H1 (cell line): Measurements from ENCODE around the gene ZFAND2B. TPM values are rescaled to one million over a fixed set of nuclear protein-coding genes. Genes with fewer than 3 reads are reported as not detected.

ENCODE experiments used
- CTCF ChIA-PET: fragments of 300-600 bp; sonication (Branson Sonifier 250); formaldehyde crosslinking; loops from one replicate; lab custom pipeline; 2021; ENCODE audit not compliant: partially characterized antibody; lab: Charles Lee
- POLR2A ChIA-PET: fragments of 300-600 bp; sonication (Branson Sonifier 250); formaldehyde crosslinking; loops from one replicate; lab custom pipeline; 2021; ENCODE audit warnings: inconsistent platforms; ENCODE audit not compliant: partially characterized antibody; lab: Charles Lee
- DNase-seq, 2 experiments: peaks; one replicate each; pipeline versions ENCODE4 v3.0.0 to v3.0.0-alpha.2; 2010 to 2022; ENCODE audit warnings: low spot score in 2 of 2, low read depth in 1 of 2, mixed read lengths in 1 of 2
- FAIRE-seq: peaks from 2 replicates; lab custom pipeline; 2011; peaks lifted over from hg19 to GRCh38; lab: Jason Lieb, UNC
- H2AFZ ChIP-seq: 2 replicates; pipeline ENCODE4 v1.8.1; 2012; ENCODE audit warnings: low read length, inconsistent platforms
- H2AK5ac ChIP-seq: 2 replicates; pipeline ENCODE4 v1.6.1; 2013; ENCODE audit warnings: low read depth, low read length
- H2BK120ac ChIP-seq: replicated peaks from 2 replicates; pipeline ENCODE3; 2013; ENCODE audit warnings: low read depth, low read length, inconsistent platforms
- H2BK12ac ChIP-seq: 2 replicates; pipeline ENCODE4 v1.6.1; 2013; ENCODE audit warnings: low read depth, low read length
- H2BK15ac ChIP-seq: 2 replicates; pipeline ENCODE4 v1.6.1; 2013; ENCODE audit warnings: low read length
- H2BK20ac ChIP-seq: 2 replicates; pipeline ENCODE4 v1.6.1; 2013; ENCODE audit warnings: low read length
- H2BK5ac ChIP-seq: 2 replicates; pipeline ENCODE4 v1.6.1; 2013; ENCODE audit warnings: low read depth, low read length
- H3K14ac ChIP-seq: 2 replicates; pipeline ENCODE4 v1.6.1; 2013; ENCODE audit warnings: inconsistent platforms; ENCODE audit not compliant: insufficient read length
- H3K18ac ChIP-seq: 2 replicates; pipeline ENCODE4 v1.6.1; 2013; ENCODE audit warnings: low read length; ENCODE audit errors: extremely low read depth
- H3K23ac ChIP-seq: 2 replicates; pipeline ENCODE4 v1.6.1; 2013; ENCODE audit warnings: inconsistent platforms; ENCODE audit not compliant: insufficient read length
- H3K23me2 ChIP-seq: 2 replicates; pipeline ENCODE4 v1.6.1; 2013; ENCODE audit warnings: low read depth, low read length
- H3K27ac ChIP-seq: 2 replicates; pipeline ENCODE4 v1.6.1; 2011; ENCODE audit warnings: low read depth, low read length, inconsistent platforms
- H3K27me3 ChIP-seq, 4 experiments: replicated peaks in 1 of 4; 1 replicate in 1 of 4; 2 replicates in 3 of 4; pipeline versions ENCODE4 v1.6.1 to v1.8.1; 2011 to 2013; ENCODE audit warnings: low read length in 3 of 4, mild to moderate bottlenecking in 3 of 4, inconsistent platforms in 2 of 4, mixed read lengths in 2 of 4, moderate library complexity in 1 of 4; ENCODE audit not compliant: control insufficient read depth in 3 of 4, insufficient read depth in 3 of 4; ENCODE audit errors: extremely low read depth in 1 of 4
- H3K36me3 ChIP-seq, 4 experiments: 2 replicates each; pipeline versions ENCODE4 v1.6.1 to v1.8.1; 2011 to 2013; ENCODE audit warnings: mild to moderate bottlenecking in 4 of 4, low read length in 3 of 4, moderate library complexity in 2 of 4, control low read depth in 1 of 4, inconsistent platforms in 1 of 4; ENCODE audit not compliant: insufficient read depth in 4 of 4, control insufficient read depth in 2 of 4
- H3K4ac ChIP-seq: replicated peaks from 2 replicates; pipeline ENCODE3; 2013; ENCODE audit warnings: low read length, low read depth, mixed read lengths, inconsistent platforms; ENCODE audit not compliant: insufficient read length
- H3K4me1 ChIP-seq, 4 experiments: replicated peaks in 1 of 4; 1 replicate in 1 of 4; 2 replicates in 3 of 4; pipeline versions ENCODE4 v1.6.1 to v1.8.1; 2011 to 2013; ENCODE audit warnings: low read length in 3 of 4, inconsistent platforms in 2 of 4, mixed read lengths in 1 of 4; ENCODE audit not compliant: insufficient read depth in 4 of 4, control insufficient read depth in 3 of 4
- H3K4me2 ChIP-seq, 2 experiments: 2 replicates each; pipeline versions ENCODE4 v1.6.1 to v1.8.1; 2011 to 2013; ENCODE audit warnings: low read depth in 2 of 2, low read length in 2 of 2, control low read depth in 1 of 2, inconsistent platforms in 1 of 2, mild to moderate bottlenecking in 1 of 2; ENCODE audit not compliant: insufficient read depth in 1 of 2
- H3K4me3 ChIP-seq, 4 experiments: fragments of 200-600, 300-600 bp in 1 of 4; sonication (generic), shearing (Covaris generic), sonication (Bioruptor Twin) in 1 of 4; 2 replicates each; pipeline versions ENCODE4 v1.5.1 to v1.8.1; 2011 to 2016; ENCODE audit warnings: low read length in 4 of 4, low read depth in 3 of 4, control low read depth in 2 of 4, inconsistent platforms in 2 of 4, mild to moderate bottlenecking in 2 of 4, mixed read lengths in 1 of 4, moderate library complexity in 1 of 4; ENCODE audit not compliant: insufficient read depth in 2 of 4; ENCODE audit errors: extremely low read depth in 1 of 4
- H3K56ac ChIP-seq: replicated peaks from 2 replicates; pipeline ENCODE3; 2013; ENCODE audit warnings: low read depth, mild to moderate bottlenecking, mixed read lengths, low read length, inconsistent platforms; ENCODE audit not compliant: insufficient read length
- H3K79me1 ChIP-seq: 2 replicates; pipeline ENCODE4 v1.6.1; 2013; ENCODE audit warnings: low read depth, low read length, control low read depth
- H3K79me2 ChIP-seq, 2 experiments: 2 replicates each; pipeline versions ENCODE4 v1.6.1 to v1.8.1; 2012 to 2013; ENCODE audit warnings: low read length in 2 of 2, mild to moderate bottlenecking in 2 of 2, inconsistent platforms in 1 of 2; ENCODE audit not compliant: insufficient read depth in 2 of 2, control insufficient read depth in 1 of 2
- H3K9ac ChIP-seq, 4 experiments: replicated peaks in 1 of 4; 1 replicate in 1 of 4; 2 replicates in 3 of 4; pipeline versions ENCODE4 v1.6.1 to v1.8.1; 2011 to 2013; ENCODE audit warnings: low read depth in 3 of 4, low read length in 3 of 4, control low read depth in 2 of 4, mild to moderate bottlenecking in 2 of 4, moderate library complexity in 2 of 4, inconsistent platforms in 1 of 4; ENCODE audit errors: extremely low read depth in 1 of 4
- H3K9me3 ChIP-seq, 2 experiments: 2 replicates each; pipeline versions ENCODE4 v1.6.1 to v1.8.1; 2012 to 2013; ENCODE audit warnings: mild to moderate bottlenecking in 2 of 2, moderate library complexity in 2 of 2, control low read depth in 1 of 2, inconsistent platforms in 1 of 2, low read depth in 1 of 2, low read length in 1 of 2, mixed read lengths in 1 of 2; ENCODE audit not compliant: insufficient read depth in 2 of 2
- H4K20me1 ChIP-seq, 2 experiments: replicated peaks in 1 of 2; 2 replicates each; pipeline versions ENCODE3 to v1.8.1; 2011 to 2013; ENCODE audit warnings: inconsistent platforms in 2 of 2, low read length in 2 of 2, mild to moderate bottlenecking in 1 of 2; ENCODE audit not compliant: insufficient read depth in 2 of 2, control insufficient read depth in 1 of 2
- H4K5ac ChIP-seq: 2 replicates; pipeline ENCODE4 v1.6.1; 2013; ENCODE audit warnings: low read length, low read depth, mixed read lengths, inconsistent platforms; ENCODE audit not compliant: insufficient read length
- H4K8ac ChIP-seq: 2 replicates; pipeline ENCODE4 v1.8.0; 2013; ENCODE audit warnings: mild to moderate bottlenecking, moderate library complexity, low read length, inconsistent platforms; ENCODE audit not compliant: insufficient read depth; ENCODE audit errors: extremely low read depth
- H4K91ac ChIP-seq: replicated peaks from 2 replicates; pipeline ENCODE3; 2013; ENCODE audit warnings: low read length, mixed read lengths, inconsistent platforms; ENCODE audit not compliant: insufficient read length
- EP300 ChIP-seq, 2 experiments: IDR thresholded peaks; 1 replicate in 1 of 2; 2 replicates in 1 of 2; pipeline ENCODE4 v1.6.1; 2011 to 2012; ENCODE audit warnings: low read depth in 2 of 2, low read length in 2 of 2, mild to moderate bottlenecking in 2 of 2, borderline replicate concordance in 1 of 2, inconsistent platforms in 1 of 2, moderate library complexity in 1 of 2
- SP2 ChIP-seq: IDR thresholded peaks from 2 replicates; pipeline ENCODE4 v1.6.1; 2012; ENCODE audit warnings: mild to moderate bottlenecking, low read length, inconsistent platforms
- WGBS, 2 experiments: shearing (Covaris generic) in 1 of 2; methylation state at CpG; one replicate each; pipeline versions ENCODE4 v1.1.6 to v1.1.7; 2013 to 2015; ENCODE audit warnings: low lambda C conversion rate in 2 of 2, mixed read lengths in 2 of 2, inconsistent platforms in 1 of 2, low coverage in 1 of 2, missing lambda C conversion rate in 1 of 2; ENCODE audit not compliant: insufficient replicate concordance in 2 of 2, insufficient coverage in 1 of 2, insufficient read length in 1 of 2; ENCODE audit errors: extremely low coverage in 1 of 2, missing lambda C conversion rate in 1 of 2; 5-methylcytosine and 5-hydroxymethylcytosine counted together
- polyA plus RNA-seq, 7 experiments: library from polyadenylated mRNA; depleted of rRNA in 3 of 7; stranded (reverse) in 5 of 7; unstranded in 2 of 7; fragments of >200 nt in 5 of 7; fragments of 200-250 nt in 2 of 7; gene quantifications; 1 replicate in 5 of 7; 2 replicates in 1 of 7; 4 replicates in 1 of 7; pipeline versions ENCODE4 v1.2.1 to v1.2.3, GENCODE V29; 2011 to 2013; ENCODE audit warnings: missing spikeins in 2 of 7, mixed read lengths in 2 of 7
- total RNA-seq: library from RNA; stranded (reverse); fragmentation: NEBNext Ultra II Directional; extraction: Animal tissue kit (Norgen Biotek cat#: 25700); gene quantifications from 2 replicates; pipeline ENCODE4 v1.2.1, GENCODE V29; 2021

Gene ZFAND2B
- total and polyA plus RNA-seq, 2 of the 8 experiments (the other 6 are each of a cell fraction or from before 2014, with no cell fraction given) = 16.0 to 17.9 TPM

DNA sequence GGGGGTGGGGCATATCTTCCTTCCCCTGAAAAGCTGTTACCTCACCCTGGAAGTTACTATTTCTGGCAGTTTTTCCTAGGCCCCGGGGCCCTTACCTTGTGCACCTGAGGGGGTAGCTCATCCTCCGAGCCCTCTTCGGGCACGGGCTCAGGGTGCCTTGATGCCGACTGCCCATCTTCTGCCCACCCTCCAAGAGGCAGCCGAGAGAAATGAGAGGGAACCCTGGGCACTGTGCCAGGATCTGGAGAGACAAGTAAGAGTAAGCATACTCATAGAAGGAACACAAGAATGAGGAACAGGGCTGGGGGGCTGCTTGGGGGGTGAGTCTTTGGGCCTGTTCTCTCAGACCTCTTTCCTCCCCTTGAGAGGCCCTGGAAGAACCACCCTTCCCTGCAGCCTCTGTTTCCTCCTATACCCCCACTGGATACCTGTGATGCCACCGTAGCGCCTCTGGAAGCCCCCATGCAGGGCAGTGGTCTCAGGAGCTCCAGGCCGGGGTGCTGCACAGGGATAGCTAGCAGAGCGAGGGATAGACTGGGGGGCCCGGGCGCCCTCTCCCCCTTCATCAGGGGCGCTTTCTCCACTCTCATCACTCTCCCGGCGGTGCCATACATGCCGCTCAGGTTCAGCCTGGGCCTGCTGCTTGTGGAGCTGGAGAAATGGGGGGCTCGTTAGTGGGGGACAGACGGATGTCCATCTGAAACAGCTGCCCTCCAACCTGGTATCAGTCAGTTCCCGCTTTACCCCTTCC, 14.2 kb downstream of the ZFAND2B start:
- FAIRE-seq (no peak), DNase-seq (no peak)
- no peak overlapping the region for H3K9ac ChIP-seq
- H3K27me3 ChIP-seq = no peaks in the 10 kb centered on the region; a peak in 2 of 7 replicates
- no peak overlapping the region for H3K23ac ChIP-seq
- H3K79me2 ChIP-seq = no peaks in the 10 kb centered on the region
- no peaks in the 10 kb centered on the region; the same call in 1 of the 2 replicates for H3K79me1 ChIP-seq
- H3K56ac ChIP-seq = no peak overlapping the region
- H3K27ac ChIP-seq = no peak overlapping the region
- no peak overlapping the region for H4K91ac ChIP-seq
- H3K9me3 ChIP-seq = no peaks in the 10 kb centered on the region
- H3K18ac ChIP-seq = no peak overlapping the region
- H3K36me3 ChIP-seq = peaks cover 10 to 47% (median 40%) of the 10 kb centered on the region in 4 experiments; a peak in 6 of 8 replicates
- H4K8ac ChIP-seq = no peak overlapping the region; the same call in 1 of the 2 replicates
- H2BK5ac ChIP-seq = no peak overlapping the region
- H4K5ac ChIP-seq = no peak overlapping the region
- no peak overlapping the region for H2AK5ac ChIP-seq
- H2BK15ac ChIP-seq = no peak overlapping the region
- H3K4ac ChIP-seq = no peak overlapping the region
- peaks cover 14% of the 10 kb centered on the region for H3K23me2 ChIP-seq
- POLR2A ChIA-PET = interaction anchor here (1.1 to 14.0 kb wide), 6 partner anchors 9 to 45 kb away, joined by 3 to 190 read pairs (median 34); partner anchors contain the start of genes ANKZF1, ATG9A, GLB1L and STK16
- no peak overlapping the region for H2AFZ ChIP-seq
- H3K4me1 ChIP-seq = peaks cover 0 to 12% (median 6%) of the 10 kb centered on the region in 4 experiments; a peak in 3 of 7 replicates
- H2BK12ac ChIP-seq = no peak overlapping the region
- no peak overlapping the region for H2BK20ac ChIP-seq
- H4K20me1 ChIP-seq = peaks cover 0 to 7% of the 10 kb centered on the region in 2 experiments
- CTCF ChIA-PET = interaction anchor here (0.6 to 2.2 kb wide), 3 partner anchors 46 to 317 kb away, joined by 3 to 8 read pairs (median 4); no protein-coding TSS in a partner anchor
- no peak for TF ChIP-seq SP2
- TF ChIP-seq EP300 (IDR thresholded peaks at IDR 0.05; ENCODE audit: borderline replicate concordance in 1 of 2, low read depth in 2 of 2, low read length in 2 of 2) = no peak
- TF ChIP-seq, all 59 proteins: peak for 0
- H3K4me3 ChIP-seq = no peak overlapping the region
- WGBS, 2 experiments = 87% methylated on average over 15 of the region's 19 CpGs; no CpG with 5 or more reads in 1 of the 2 experiments
- H3K14ac ChIP-seq = no peak overlapping the region
- H2BK120ac ChIP-seq = no peak overlapping the region
- no peak overlapping the region for H3K4me2 ChIP-seq
